ENCODE measurements around the gene KIAA0825.

The KIAA0825 gene

DNA sequence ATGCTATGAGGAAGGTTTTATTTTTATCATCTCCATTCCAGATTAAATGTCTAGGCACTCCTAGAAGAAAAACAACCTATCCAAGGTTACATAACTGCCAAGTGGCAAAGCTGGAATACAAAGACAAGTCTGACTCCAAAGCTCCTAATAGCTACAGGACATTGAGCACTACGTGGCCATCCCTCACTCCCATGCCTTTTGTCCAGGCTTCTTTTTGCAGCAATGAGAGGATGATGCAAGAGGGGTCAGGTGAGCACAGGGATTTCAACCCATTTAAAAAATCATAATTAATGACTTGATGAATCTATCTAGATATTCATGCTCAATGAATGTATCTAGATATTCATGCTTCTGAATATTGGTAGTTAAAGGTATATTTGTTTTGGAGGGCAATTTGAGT is 117.0 kb downstream of the KIAA0825 start:
- DNase-seq: peak; percentile 7

DNA sequence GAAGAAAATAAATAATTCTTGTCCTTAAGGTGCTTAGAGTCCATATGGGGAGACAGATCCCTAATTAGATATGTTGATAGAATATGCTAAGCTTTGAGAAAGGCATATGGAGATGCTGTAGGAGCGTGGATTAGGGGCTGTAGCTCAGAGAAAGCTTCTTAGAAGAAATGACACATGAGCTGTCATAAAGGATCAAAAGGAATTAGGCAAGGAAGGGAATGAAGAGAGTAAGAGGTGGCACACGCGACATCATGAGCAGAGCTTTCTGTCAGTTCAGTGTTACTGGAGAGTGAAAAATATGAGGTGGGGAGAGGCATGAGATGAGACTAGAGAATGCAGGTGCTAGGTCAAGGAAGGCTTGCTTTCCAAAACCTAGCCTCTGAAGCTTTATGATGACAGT is 118.6 kb downstream of the KIAA0825 start:
- DNase-seq: peak; percentile 97

DNA sequence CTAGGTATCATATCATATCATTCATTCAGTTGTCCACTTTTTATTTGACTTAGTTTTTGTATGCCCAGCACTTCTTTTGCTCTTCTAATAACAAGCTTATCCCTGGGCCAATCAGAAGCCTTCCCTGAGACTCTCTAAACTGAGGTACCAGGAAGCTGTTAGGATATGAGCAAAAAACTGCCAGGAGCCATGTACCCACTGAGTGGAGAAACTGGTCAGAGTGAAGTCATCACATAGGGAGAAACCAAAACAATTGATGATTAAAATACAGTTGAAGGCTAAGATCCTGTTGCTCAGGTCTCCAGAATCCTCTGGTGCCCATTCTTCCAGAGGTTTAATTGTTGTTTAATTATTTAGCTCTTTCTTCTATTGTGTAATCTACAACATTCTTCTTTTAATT is 120.2 kb downstream of the KIAA0825 start:
- no peak for DNase-seq

DNA sequence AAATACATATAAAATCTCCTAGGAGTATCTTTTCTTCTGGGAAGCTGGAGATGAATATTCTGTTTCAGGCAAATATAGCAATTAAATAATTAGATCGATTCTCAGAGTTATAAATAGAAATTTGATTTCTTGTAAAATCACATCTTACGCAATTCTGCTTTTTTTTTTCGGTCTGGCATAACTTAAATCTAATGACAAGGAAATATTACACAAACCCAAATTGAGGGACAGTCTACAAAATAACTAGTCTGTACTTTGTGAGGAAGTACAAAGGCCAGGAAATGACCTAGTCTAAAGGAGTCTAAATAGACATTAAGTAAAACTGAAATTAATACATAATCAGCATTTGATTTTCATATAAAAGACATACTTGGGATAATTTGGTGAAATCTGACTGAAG is 133.3 kb downstream of the KIAA0825 start:
- DNase-seq: no peak

DNA sequence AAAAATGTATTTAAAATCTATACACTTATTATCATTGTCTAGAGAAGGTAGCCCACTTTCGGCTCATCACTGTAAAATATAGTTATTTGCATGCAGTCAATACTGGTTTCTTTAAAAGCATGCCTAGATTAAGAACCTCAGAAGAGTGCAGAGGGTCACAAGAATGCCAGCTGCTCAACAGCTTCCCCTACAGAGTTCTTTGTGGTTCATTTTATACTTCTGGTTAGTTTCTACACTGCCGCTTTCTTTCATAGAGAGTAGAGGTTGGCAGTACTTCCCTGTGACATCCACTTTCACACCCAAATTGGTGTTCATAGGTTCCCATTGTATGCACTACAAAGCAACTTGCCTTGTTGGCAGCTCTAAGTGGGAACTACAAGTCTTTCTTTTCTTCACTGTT is 137.3 kb downstream of the KIAA0825 start:
- DNase-seq: no peak

DNA sequence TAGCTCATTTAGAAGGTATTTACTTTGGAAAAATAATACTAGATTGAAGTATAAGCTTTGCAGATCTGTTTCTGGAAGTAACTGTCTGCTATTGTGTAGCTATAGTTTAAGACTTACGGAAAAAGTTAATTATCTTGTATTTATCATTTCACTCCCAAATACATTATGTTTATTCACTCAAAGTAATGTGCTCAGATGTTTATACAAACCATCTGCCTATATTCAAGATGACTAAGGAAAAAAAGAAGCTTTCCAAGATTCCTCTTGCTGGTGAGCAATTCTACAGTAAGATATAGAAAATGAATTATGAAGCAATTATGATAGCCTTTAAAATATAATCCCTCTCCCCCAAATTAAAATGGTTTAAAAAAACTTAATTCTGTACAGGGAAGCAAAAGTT is 137.9 kb downstream of the KIAA0825 start:
- no peak for DNase-seq

DNA sequence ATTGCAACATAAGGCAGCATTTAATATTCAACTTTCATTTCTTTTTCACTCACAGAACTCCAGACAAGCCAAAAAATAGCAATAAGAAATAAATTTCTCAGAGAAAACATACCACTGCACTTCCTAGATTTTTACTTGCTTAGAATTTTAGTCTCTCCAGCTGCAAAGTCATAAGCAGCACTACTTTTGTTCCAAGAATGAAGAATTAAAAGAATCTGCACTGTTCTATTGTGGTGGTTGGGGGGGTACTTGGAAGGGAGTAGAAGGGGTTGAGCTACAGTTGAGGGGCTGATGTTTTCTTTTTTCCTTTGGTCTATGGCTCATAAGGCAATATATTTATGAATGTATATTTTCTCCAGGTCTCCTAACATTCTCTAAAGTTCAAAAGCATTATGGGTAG is 144.5 kb downstream of the KIAA0825 start:
- no peak for DNase-seq

DNA sequence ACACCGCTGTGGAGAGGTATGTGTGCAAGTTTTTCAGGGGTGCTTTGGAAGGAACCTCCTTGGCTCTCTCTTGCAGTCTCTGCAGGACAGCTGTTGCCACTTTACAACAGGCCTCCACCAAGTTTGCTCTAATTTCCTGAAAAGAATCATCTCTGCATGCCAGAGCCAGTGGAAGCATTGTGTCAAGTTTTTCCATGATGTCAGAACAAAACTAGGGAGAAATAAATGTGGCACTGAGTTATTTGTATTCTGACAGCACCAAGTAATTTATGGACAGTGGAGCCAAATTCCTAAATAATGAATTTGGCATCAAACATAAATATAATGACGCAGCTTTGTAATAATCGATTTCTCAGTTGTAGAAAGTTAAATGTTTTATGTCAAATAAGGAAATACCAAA is 146.9 kb downstream of the KIAA0825 start:
- DNase-seq: no peak

DNA sequence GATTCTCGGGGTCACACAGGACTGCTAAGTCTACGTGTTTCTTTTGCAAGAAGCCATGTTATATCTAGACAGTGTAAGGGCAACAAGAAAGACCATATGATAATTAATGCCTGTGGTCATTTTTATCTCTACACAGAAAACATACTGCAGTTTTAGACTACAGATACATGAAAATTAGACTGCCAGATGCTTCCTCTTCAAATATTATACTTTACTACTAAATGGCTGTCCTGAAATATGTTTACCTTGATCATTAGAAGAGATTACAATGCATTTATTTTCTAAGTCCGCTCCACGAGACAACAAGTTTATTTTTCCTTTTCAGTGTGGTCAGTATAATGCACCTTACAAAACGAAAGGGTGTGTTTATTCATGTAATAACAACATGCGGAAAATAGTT is 147.6 kb downstream of the KIAA0825 start:
- DNase-seq: no peak

DNA sequence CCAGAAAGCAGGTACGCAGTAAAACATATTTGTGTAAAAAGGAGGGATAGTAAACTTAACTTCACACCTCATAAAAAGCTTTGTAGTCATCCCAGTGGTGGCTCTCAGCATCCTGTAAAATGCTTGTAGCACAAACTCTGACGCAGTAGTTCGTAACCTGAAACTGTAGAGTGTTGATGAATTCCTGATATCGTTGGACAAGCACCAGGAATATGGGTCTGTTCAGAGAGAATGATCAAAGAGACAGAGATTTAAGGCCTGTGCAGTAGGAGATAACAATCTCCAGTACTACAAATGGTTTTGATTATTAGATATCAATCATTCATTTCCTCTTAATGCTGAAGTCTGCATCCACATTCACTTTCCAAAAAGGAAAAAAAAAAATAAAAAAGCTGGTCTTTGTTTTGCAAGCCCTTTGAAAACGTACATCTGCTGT is 148.5 kb downstream of the KIAA0825 start:
- no peak for DNase-seq

DNA sequence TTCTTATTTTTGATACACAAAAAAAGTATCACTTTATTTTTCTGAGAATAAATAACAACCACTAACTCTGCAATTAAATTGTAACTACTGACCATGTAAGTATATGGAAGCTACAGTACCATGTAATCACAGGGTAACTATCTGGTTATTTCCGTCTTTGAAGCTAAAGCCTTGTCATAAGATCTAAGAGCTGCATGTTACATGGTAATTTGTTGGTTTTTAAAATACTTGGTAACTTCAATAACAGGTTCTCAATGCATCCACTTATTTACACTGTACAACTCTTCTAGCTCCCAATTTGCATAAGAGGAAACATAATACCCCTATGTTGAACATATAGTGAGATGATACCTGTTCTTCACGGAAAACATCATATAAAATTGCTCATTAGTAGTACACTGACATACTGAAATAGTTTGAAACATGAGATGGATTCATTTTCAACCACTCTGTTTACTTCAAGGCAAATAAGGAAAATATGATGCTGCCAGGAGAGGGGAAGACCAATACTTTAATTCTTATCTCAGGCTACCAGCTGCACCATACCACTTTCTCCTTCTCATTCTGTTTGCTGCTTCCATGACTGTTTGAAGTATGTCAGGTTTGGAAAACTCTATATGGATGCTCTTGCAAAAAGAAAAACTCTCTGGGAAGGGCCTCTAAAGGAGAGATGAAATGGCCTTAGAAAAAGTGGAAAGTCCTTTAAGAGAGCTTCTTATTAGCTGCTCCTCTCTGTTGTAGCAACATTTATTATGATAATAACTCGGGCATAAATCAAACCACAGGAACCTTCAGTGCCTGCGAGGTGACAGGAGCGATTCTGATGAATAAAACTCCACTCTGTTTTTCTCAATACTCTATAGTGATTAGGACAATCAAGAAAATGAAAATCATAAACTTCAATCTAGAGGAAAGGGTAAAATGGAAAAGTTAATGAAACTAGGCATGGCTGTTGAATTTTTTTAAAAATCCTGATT is 150.2 kb downstream of the KIAA0825 start:
- DNase-seq: no peak

DNA sequence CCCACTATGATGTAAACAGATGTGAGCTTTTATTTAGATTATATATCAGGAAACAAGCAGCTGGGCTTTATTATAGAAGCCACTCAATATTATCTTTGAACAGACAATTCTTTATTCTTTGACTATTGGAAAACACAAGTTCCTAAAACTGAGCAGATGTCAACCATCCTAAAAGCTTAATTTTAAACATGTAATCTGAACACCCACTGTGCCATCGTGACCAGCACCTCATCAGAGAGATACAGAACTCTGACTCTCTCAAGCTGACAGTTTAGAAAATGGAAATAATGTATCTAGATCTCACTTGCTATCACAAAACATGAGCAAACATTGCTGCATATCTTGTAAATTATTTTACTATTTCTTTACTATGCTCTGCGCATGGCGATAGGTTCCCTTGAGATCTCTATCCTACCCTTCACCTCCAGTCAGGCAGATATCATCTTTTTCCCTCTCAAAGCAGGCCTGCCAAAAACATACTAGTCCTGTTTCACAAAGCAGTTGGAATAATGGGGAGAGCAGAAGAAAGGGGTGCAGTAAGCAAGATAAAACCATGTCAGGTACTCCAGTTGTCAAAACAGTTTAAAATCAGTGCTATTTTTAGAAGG is 151.0 kb downstream of the KIAA0825 start:
- no peak for DNase-seq

DNA sequence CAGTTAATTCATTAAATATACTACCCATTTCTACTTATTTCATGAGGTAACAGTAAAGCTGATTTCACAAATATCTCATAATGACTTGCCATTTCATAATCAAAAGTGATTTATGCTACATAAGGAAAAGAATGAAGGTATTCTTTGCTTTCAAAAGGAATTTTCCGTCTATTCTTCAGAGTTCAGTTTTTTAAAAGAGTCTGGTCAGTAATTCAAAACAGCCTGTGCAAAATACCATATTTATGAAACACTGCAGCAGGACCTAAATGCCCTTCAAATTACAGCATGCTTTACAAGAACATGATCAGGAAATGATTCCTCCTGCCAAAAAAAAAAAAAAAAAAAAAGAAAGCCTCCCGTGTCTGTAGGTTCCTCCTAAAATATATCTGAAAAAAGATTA is 154.7 kb downstream of the KIAA0825 start:
- no peak for DNase-seq

DNA sequence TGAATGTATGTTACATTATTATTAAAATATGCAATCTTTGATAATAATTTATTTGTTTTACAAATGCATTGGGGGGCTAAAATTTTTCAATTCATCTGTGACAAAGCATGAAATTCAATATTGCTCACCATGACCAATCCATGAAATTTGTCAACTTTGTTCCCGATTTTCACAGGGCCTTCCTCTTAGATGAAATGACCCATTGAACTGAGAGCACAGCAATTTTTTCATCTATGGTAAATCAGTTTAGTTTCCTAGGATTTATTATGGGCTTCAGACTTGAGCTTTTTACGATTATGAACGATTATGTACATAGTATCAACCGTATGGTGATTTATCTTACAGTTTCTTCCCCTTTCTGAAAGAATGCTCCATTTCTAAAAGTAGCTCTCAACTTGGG is 157.3 kb downstream of the KIAA0825 start:
- no peak for DNase-seq

DNA sequence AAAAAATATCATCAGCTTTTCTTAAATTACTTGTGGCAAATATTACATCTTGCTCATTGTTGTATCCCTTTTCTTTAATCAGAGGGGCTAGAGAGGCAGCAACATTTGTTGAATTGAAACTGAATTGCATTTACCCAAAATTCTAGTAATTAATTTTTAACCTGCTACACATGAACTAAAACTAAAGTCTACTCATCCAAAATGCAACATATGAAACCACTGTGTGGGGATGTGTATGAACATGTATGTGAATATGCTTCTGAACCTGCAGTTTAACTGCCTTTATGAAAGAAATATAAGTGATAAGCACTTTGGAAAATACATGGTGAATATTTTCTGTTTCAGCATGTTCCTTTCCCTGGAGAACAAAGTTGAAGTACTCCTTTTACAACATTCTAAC is 158.5 kb downstream of the KIAA0825 start:
- DNase-seq: no peak

DNA sequence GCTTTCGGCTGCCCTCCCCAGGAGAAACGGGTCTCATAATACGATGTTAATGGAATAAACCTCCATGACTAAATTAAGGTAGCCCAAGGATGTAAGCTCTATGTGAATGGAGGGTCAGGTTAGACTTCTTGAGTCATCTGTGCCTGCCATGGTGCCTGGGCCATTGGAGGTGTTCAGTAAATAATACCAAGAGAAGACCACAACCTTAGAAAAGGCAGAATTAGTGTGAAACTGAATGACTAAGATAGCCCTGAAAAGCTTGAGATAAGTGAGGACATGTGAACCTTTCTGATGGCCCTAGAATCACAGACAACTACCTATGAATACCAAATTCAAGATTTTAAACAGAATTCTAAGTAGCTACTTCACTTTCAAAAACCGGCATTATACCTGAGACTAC is 160.6 kb downstream of the KIAA0825 start:
- DNase-seq: no peak

DNA sequence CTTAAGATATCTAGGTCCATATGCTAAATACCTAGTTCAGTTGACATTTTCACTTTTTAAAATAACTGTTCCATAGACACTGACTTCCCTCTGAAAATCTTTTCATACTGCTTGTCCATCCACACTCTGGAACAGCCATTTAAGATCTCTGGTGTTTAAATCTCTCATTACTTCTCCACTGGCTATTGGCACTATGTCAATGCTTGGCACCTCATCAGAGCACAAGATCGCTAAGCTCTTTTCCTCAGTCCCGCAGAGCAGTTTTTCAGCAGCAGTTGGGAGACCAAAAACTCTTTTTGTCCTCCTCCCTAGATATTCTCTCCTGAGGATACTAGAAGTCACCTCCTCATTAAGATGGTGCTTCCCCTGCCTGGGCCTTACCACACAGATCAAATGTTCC is 172.7 kb downstream of the KIAA0825 start:
- no peak for DNase-seq

DNA sequence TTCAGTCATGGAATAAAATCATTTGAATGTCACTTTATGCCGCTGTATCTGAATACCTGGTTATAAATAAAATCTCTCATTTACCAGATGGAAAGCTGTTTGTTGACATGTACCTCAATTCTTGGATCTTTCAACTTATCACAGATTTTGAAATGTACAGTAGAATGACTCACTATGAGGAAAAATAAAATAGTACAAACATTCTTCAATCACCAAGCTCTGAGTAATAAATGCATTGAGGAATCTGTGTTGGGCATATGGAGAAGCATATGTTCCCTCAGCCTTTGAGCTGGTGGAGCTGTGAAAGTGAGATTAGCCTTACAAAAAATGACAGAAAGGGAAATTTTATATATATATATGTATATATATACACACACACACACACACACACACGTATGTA is 175.4 kb downstream of the KIAA0825 start:
- no peak for DNase-seq

DNA sequence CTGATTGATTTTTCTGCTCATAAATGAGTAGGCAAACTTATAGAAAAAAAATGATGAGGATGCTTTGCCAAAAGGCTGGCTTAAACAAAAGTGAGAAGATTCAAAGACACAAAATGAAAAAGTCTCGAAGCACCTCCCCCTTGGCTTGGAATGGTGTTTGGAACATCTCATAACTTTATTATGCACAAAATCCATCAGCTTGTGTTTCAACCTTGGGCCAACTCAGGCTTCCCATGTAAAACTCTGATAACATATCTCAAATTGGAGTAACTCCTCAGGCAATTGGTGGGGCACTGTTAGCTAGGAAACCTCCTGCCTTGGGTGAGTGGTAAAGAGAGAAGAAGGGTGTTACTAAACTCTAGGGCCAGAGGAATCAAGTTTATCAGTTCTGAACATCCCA is 176.3 kb downstream of the KIAA0825 start:
- DNase-seq: no peak

DNA sequence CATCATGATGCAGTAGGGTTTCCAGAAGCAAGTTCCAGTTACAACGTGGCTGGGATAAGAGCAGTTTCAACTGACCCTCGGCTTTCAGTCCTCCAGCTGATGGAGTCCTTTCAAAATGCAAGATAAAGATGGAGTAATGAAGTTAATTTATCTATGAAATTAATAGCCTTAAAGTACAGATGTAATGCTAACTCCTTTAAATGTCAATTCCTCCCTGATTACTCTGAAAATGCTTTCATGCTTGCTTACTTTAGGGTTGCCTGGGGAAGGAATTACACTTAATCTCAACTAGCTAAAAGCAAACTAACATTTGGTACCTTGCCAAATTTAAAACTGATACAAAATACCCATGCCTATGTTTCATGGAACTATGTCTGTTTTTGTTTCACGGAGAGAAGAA is 178.4 kb downstream of the KIAA0825 start:
- no peak for DNase-seq

DNA sequence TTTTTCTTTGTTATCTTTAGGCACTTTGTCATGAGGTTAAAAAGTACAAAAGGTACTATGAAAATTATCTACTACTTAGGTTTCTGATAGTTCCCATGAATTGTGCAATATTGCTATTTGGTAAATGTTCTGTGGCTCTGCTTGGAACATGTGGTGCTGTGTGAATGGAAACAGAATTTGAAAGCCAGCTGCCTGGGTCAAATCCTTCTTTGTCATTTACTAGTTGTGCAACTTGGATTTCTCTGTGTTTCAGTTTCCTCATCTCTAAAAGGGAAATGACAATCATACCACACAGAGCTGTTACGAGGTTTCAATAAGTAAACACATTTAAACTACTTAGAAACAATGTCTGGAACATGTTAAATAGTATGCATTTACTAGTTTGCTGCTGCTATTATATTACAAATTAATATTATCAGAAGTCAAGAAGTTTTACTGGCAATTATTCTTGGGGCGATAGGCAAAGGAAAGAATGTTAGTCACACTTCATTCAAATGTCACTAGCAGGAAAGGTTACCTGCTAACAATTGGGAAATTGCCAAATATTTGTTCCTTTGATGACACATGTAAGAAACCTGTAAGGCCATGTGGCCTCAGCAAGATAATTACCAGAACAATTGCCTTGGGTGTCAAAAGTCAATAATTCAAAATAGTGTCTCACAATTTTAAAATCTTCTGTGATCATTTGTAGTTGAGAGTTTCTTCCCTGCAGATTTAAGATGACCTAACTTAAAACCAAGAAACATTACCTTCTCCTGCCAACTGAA is 184.8 kb downstream of the KIAA0825 start:
- no peak for DNase-seq

DNA sequence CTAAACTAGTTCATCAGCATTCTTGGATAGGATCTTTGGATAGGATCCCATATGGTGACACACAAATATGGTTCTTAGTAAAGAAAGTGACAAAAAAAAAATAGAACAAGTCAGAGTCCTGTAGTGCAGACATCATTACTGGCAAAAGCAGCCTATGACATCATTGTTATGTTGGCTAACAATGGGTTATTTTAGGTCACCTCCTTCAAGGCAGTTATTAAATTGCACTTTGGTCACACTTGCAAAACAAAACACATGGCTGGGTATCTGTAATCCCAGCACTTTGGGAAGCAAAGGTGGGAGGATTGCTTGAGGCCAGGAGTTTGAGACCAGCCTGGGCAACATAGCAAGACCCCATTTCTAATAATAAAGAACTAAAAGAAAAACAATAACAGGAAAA is 185.9 kb downstream of the KIAA0825 start:
- no peak for DNase-seq

DNA sequence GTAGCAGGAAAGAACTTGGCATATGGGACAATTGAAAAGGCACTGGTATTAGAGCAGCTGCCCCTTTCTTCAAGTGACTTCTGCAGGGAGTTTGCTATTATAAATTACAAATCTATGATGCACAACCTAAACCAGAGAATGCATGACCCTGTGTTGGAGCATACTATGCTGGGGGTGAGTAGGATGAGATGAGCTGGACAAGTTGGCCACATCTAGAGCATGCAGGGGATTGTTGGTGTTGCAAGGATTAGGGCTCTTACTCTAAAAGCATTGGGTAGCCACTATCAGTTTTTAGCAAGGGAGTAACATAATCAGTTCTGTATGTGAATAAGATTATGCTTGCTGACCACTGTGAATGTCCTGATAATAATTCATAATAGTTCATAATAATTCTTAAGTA is 186.7 kb downstream of the KIAA0825 start:
- DNase-seq: no peak

DNA sequence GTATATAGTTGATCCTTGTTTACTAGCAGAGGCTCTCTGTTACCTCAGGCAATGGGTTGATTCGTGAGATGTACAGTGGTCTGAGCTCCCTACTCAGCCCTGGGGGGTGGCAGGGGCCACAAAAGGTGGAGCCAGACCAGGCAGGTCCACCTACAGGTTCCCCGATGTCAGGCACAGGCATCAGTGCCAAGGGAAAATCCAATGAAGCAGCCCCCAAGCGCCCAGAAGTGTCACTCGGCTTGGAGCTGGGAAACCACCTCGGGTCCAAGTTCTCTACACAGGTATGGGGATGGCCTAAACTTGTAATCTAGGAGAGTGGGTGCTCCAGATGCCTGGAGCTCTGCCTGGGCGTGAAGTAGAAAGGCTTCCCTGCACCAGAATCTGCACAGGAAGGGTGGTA is 188.8 kb downstream of the KIAA0825 start:
- DNase-seq: no peak

Data from NCI-H82 (cell line).